Kasumi-1 (cell line): Measurements from ENCODE around the gene PPP1R7.
"Not testable (repeated sequence)": the region's sequence is repeated elsewhere in the genome, so short reads cannot be mapped to it uniquely, and the experiment has no call there.

Source experiments
- DNase-seq, 2 experiments: peaks; one replicate each; lab custom pipeline; 2025; lab: John Stamatoyannopoulos, UW

Gene PPP1R7

DNA sequence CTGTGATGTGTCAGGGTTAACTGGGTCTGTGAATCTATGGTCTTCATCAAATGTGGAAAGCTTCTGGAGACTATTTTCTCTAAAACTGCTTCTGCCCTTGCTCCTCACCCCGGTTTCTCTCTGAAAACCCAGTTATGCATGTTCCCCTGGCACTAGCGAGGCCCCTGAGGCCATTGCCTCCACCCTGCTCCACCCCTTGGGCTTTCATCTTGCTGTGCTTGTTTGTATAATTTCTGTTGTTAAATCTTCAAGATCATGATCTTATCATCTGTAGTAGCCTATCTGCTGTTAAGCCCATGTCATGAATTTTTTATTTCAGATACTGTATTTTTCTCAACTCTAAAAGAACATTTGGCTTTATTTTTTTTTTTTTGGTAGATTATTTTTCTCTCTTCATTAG, 23.3 kb downstream of the PPP1R7 start:
- DNase-seq: no peak

DNA sequence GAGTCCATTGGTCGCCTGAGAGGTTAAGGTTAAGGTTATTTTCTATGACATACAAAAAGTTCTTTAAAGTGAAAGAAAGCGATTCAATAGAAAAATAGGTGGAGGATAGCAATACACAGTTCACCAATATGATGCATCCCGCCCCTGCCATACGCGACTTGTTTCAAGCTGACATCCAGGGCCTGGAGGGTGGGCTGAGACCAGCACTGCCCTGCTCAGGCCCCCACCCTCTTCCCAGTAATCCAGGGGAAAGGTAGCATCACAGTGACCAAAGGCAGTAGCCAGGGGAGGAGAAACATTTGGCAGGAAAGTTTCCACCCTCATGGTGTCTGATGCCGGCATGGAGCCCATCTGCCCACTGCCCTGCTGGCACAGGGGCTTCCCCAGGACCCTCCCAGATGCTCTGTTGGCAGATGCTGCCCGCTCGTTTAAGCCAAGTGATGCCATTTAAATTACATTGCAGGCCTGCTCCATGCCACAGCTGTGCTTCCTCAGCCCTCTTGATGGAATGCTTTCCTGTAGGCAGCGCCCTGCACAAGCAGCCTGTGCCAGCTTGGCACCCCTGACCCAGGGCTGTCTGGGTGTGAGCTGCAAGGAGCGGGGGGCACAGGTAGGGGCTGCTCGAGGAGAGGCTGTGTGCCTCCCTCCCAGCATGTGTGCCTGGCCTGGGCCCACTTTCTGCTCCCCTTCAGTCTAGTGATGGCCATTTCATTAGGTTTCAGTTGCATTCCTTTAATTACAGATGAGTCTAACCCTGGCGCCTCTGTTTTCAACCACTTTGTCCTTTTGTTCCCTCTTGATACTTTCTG, 27.5 kb downstream of the PPP1R7 start:
- DNase-seq: no peak

DNA sequence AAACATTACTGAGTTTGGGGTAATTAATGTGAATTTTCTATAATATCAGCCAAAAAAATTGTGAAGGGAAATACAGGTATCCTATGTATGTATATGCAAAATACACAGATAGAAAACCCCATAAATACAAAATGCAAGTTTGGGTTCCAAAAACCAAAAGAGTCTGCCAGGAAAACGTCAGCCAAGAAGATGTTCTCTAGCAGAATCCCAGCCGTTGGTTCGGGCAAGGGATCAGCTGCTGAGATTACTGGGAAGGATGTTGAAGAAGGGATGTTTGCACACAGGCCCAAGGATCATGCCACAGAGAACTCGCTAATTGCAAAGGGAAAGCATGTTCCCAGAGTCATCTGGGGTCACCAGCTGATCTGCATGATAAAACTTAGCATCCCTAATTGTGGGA, 28.7 kb downstream of the PPP1R7 start:
- no peak for DNase-seq

DNA sequence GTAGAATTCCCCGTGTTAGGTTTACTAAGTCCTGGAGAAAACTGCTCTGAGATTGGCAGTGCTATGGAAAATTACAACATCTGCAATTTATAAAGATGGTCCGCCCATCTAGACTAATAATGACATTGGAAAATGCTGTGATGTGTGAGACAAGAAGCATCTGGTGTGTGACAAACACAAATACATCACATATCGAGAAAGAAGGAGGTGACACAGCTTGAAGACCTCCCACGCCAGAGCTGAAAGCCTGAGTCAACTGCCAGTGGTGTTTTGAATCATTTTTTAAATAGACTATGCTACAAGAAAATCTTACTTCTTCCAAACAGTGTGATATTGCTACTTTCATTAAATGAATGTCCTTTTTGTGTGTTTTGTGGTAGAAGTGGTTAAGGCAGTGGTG, 29.6 kb downstream of the PPP1R7 start:
- no peak for DNase-seq

DNA sequence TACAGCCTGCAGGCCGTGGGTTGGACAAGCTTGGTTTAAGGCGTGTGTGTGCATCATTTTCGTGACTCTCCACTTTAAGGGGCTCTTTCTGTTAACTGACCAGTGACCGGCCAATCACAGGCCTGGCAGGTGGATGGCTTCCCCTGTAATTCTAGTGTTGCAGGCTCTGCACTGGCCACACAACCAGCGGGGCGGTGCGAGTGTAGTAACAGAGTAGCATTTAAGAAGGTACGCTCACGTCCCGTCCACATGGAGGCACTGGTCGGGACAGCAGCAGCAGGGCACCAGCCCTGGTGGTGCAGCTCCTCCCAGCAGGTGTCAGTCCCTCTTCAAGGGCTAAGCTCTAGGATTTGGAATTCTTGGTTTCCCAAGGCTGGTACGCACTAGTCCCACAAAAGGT, 30.2 kb downstream of the PPP1R7 start:
- DNase-seq: no peak

DNA sequence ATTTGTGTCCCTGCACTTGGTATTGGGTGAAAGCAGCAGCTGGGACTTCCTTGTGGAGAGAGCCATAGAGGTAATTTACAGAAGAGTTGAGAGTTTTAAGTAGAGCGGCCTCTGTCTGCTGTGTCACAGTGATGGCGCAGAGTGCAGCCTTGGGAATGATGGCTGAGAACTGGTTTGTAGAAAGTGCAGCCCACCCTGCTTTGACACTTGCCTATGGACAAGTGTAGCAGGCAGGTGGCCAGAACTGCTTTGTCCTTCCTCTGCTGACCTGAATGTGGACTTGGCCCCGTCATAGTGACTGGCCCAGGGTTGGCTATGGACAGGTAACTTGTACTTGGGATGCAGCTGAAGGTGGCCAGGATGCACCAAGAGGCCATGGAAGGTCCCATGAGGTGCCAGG, 31.9 kb downstream of the PPP1R7 start:
- no peak for DNase-seq

DNA sequence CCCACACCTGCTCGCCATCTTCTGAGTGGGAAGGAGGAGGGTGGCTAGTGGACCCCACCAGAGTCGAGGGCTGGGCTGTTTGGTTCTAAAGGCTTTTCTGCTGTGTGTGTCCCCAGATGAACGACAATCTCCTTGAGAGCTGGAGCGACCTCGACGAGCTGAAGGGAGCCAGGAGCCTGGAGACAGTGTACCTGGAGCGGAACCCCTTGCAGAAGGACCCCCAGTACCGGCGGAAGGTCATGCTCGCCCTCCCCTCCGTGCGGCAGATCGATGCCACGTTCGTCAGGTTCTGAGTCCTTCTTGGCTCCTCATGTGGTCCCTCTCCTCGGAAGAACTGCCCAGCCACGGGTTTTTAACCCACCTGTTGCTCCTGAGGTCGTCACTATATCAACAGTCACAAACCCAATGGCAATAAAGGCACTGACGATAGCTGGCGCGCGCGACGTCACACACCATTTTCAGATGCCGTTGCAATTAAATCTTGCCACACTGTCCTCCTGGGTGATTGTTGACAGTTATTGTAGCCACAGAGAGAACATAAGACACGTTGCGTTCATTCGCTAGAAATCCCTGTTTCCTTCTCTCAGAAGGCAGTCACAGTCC, 32.4 kb downstream of the PPP1R7 start:
- no peak for DNase-seq

DNA sequence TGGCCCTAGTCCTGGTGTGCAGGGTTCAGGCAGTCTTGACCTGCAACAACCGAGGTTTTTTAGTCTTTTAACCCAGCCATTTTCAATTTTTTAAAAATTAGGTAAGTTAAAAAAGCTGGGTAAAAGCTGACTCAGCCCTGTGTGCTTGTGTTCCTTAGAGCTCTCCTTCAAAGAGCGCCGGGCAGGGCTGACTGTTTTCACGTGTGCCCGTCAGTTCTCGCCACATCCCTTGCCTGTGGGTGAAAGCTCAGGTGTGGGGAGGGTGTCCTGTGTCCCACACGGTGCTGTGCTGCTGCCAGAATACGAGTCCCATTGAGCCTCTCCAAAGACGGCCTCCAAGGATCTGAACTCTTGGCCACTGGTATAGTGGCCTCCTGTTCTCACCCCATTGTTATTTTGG, 33.0 kb downstream of the PPP1R7 start:
- DNase-seq: no peak

DNA sequence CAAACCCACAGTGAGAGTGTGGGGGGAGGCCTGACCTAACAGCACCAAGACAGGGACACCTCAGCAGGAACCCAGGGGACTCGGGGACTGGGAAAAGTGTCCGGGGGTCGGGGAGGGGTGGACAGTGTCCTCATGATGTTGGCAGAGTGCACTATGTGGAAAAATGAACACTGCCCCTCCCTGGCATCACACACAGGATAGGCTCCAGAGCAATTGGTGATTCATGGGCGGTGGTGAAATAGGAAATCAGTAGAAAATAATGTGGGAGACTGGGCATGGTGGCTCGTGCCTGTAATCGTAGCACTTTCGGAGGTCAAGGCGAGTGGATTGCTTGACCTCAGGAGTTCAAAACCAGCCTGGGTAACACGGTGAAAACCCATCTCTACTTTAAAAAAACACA, 34.6 kb downstream of the PPP1R7 start:
- no peak for DNase-seq

DNA sequence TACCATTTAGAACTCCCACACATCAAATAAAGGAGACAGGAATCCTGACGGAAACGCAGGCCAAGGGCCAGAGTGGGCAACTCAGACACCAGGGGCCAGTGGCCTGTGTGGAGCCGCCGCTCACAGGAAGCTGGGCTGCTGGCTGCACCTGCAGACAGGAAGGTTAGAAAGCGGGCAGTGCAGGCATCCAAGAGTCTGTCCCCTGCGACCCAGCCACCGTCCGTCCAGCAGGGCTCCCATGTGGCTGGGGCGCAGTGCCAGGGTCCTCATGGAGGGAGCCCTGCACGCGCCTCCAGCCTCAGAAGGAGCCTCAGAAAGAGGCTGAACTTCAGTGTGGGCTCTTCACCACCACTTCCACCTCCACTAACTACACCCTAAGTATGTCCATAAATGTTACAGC, 35.7 kb downstream of the PPP1R7 start:
- DNase-seq: no peak

DNA sequence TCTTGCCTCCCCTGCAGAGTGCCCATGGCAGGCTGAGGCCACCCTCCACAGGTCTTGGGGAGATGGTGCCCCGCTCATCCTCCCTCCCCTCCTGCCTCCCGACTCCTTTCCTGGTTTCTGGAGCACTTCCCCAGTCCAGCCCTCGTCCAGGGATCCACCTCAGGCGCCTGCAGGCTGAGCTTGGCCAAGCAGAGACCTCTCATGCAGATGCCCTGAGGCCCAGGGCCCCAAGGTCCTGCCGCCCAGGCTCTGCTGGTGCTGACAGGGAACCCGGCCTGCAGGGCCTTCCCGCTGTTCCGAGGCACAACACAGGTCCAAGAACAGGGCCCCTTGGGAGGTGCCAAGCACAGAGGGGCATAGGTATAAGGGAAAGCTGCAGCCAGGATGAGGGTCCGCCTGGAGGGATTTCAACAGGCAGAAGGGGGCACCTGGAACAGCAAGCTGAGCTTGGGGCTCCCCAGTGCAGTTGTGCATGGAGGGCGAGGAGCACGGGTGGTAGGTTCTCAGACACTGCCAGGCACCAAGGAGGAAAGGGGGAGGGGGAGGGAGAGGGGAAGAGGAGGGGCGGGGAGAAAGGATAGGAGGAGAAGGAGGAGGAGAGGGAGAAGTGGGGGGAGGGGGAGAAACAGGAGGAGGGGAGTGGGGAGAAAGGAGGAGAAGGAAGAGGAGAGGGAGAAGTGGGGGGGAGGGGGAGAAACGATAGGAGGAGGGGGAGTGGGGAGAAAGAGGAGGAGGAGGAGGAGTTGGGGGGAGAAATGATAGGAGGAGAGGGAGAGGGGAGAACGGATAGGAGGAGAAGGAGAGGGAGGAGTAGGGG, 37.0 kb downstream of the PPP1R7 start:
- no peak for DNase-seq

DNA sequence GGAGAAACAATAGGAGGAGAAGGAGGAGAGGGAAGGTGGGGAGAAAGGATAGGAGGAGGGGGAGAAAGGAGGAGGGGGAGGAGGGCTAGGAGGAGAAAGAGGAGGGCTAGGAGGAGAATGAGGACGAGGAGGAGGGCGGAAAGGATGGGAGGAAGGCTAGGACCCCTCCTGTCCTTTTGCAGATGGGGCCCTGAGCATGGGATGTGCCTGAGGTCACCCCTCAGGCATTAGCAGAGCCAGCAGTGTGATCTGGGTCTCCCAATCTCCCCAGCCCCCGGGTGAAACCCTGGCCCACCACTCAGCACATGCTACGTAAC, 37.6 kb downstream of the PPP1R7 start:
- DNase-seq: no peak

DNA sequence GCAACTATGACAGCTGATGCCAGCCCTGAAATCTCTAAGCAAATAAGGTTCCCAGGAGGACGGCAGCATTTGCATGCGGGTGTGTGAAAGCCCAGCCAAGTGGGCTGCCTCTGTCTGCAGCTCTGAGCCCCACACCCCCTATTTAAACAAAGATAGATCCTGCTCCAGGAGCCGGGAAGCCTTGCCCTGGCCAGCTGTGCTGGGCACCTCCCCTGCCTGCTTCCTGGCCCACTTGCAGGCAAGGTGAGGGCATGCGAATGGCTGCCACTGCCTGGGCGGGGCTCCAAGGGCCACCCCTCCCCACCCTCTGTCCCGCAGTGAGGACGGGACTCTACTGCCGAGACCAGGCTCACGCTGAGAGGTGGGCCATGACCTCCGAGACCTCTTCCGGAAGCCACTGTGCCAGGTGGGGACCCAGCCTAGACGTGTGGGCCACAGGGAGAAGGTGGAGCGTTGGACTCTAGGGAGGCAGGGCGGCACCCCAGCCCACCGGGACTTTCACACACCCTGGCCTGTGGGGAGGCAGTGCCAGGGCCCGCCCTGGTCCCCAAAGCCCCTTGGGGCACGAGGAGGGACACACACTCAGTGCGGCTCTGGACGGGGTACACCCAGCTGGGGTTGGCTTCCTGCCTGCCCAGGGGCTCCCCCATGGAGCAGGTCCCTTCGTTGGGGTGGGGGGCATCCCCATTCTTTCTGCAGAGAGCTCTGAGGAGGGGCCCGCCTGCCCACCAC, 38.3 kb downstream of the PPP1R7 start, which contains the start of gene ANO7:
Gene ANO7 (plus strand): TSS at position 317 of the 732 bp plus-strand sequence. CDS start 1,387 bp downstream, outside the sequence.
- DNase-seq: no peak

DNA sequence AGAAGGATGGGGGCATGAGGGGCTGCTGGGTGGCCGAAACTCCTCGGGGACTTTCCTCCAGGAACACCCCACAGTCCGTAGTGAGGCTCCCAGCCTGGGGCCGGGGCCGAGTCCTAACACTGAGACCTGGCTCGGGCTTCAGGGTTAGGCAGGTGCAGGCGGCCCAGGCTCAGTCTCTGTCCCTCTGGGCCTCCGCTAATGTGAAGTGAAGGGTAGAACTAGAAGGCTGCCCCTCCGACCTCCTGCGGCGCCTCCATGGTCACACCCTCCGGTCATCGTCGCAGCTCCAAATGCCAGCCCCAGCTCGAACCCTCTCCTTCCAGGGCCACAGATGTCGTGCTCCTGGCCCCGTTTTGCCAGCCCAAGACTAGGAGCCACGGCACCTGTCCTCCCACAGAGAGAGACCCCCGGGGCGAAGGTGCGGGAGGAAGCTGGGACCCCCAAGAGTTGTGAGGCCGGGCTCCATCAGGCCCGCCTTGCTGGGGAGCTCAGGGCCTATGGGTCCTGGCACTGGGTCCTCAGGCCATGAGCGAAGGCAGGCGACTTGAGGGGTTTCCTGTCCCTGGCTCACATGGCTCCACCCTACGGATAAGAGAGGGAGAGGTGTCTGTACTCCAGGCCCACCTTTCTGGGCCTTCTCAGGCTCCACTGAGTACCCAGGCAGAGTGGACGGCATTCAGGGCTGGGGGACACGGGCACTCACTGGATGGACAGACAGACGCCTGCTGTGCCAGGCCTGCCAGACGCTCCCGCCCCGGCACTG, 39.0 kb downstream of the PPP1R7 start:
- no peak for DNase-seq

DNA sequence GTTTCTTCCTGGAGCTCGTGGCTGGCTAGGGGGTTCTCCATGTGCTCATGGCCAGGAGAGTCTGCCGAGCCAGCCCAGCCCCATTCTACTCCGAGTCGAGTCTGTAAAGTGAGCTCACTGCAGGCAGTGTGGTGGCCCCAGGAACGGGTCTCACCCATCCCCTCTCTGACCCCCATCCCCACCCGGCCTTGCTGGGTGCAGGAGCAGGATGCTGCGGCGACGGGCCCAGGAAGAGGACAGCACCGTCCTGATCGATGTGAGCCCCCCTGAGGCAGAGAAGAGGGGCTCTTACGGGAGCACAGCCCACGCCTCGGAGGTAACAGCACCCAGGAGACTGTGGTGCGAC, 39.6 kb downstream of the PPP1R7 start:
- no peak for DNase-seq

DNA sequence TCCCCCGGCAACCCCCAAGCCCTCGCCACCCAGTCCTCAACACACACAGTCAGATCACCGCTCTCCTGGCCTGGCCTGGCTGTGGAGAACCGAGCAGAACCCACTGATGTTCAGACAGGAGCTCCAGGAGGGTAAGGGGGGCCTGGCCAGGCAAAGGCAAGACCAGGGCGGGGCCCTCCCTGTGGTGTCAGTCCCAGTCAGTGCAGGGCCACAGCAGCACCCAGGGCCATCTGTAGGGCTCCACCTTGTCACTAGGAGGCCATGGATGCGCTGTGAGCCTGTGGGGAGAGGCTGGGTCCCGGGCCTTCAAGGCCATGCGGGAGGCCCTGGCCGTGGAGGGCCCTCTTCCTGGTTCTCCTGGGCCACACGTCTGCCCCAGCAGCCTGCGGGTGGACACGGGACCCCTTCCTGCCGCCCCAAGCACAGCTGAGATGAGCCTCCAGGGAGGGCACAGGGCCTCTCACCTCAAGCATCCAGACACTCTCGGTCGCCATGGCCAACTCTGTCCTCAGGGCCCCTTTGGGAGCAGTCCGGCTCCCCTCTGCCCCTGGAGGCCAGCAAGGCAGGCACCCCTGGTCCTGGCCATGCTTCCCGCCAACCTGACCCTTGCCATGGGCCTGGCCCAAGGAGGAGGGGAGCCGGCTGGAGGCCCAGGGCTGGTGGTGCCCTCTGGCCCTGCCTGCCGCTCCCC, 40.2 kb downstream of the PPP1R7 start:
- no peak for DNase-seq

DNA sequence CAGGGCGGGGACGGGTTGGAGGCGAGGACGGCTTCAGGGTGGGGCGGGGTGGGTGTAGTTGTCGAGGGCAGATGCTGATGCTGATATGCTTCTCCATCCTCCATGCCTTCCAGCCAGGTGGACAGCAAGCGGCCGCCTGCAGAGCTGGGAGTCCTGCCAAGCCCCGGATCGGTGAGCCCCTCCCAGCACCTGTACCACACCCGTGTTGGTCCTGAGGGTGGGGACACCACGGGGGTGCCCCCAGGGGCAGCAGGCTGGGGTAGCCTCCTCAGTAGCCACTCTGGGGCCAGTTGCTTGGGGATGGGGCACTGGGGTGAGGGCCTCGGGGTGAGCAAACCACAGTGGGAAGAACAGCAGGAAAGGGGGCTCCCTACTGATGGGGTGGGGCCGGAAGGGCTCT, 40.8 kb downstream of the PPP1R7 start:
- DNase-seq: no peak

DNA sequence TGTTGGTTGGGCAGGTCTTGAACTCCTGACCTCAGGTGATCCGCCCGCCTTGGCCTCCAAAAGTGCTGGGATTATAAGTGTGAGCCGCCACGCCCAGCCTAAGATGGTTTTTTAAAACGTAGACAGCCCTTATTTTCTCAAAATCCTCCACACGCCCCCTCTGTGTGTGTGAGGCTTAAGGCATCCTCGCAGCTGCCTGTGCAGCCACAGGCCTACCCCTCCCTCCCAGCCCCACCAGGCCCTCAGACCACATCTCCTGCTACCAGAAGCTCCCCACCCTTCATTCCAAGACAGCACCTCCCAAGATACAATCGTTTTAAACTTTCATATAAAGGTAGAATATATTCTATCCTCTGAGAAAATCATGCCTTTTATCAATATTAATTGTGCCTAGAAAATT, 43.0 kb downstream of the PPP1R7 start:
- DNase-seq: no peak

DNA sequence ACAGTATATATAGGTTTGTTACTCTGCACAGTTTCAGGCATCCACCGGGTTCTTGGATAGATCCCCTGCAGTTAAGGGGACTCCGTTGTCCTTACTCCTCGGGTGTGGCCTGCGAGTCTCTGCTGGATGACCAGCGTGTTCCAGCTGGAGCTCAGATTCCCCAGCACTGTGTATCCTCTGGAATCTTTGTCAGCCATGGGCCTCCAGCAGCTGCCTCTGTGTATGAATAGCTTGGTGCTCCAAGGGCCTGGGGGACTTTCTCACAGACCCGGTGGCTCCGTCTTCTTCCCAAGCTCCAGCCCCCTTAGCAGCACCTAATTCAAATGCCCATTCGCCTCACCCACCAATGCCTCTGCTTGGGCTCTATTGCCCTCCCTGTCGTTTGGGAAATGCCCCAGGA, 44.5 kb downstream of the PPP1R7 start:
- no peak for DNase-seq

DNA sequence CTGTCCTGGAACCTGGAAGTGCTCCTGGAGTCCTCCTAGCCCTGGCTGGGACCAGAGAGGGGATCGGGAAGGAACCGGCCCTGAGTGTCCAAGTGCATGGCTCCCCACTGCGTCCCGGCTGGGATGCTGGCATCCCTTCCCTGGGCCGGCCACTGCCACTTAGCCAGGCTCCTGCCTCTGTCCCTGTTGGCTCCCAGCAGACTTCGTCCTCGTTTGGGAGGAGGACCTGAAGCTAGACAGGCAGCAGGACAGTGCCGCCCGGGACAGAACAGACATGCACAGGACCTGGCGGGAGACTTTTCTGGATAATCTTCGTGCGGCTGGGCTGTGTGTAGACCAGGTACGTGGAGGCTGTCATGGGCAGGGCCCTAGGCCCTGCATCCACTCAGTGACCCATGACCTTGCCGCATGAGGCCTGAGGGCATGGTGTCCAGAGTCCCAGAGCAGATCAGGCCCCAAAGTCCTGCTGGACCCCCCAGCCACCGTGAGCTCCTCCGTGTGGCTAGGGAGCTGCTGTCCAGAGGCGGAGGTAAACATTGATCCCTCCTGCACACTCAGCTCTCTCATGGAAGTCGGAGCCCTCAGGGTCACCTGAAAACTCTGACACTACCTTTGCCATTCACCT, 45.4 kb downstream of the PPP1R7 start:
- DNase-seq: no peak

DNA sequence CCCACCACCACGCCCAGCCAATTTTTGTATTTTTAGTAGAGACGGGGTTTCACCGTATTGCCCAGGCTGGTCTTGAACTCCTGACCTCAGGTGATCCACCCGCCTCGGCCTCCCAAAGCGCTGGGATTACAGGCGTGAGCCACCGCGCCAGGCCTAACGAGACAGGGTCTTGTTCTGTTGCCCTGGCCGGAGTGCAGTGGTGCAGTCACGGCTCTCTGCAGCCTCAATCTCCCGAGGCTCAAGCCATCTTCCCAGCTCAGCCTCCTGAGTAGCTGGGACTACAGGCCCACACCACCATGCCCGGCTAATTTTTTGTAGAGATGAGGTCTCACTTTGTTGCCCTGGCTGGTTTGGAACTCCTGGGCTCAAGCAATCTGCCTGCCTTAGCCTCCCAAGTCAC, 47.0 kb downstream of the PPP1R7 start:
- not testable (repeated sequence) for DNase-seq
